GM06990 (cell line): ENCODE data around the gene DDX10.
A peak's percentile ranks its signal among the peaks of the same experiment; 100 is the strongest.

Experiments used
- DNase-seq: peaks from one replicate; pipeline ENCODE4 v3.0.0-alpha.2; 2011; ENCODE audit not compliant: insufficient read length; ENCODE audit errors: extremely low read depth
- H3K27me3 ChIP-seq: replicated peaks from 2 replicates; pipeline ENCODE4 v1.6.0; 2011; ENCODE audit warnings: low read length; ENCODE audit not compliant: control insufficient read depth, insufficient read depth
- H3K36me3 ChIP-seq: 2 replicates; pipeline ENCODE4 v1.5.1; 2011; ENCODE audit warnings: low read length; ENCODE audit not compliant: control insufficient read depth, insufficient read depth
- H3K4me3 ChIP-seq: replicated peaks from 2 replicates; pipeline ENCODE4 v1.5.1; 2011; ENCODE audit warnings: low read depth, mild to moderate bottlenecking, control low read depth, low read length
- CTCF ChIP-seq: IDR thresholded peaks from 2 replicates; pipeline ENCODE4 v1.5.1; 2011; ENCODE audit warnings: low read length, control low read depth, mild to moderate bottlenecking, inconsistent platforms; ENCODE audit not compliant: insufficient read depth, poor library complexity, severe bottlenecking

DDX10 gene

DNA sequence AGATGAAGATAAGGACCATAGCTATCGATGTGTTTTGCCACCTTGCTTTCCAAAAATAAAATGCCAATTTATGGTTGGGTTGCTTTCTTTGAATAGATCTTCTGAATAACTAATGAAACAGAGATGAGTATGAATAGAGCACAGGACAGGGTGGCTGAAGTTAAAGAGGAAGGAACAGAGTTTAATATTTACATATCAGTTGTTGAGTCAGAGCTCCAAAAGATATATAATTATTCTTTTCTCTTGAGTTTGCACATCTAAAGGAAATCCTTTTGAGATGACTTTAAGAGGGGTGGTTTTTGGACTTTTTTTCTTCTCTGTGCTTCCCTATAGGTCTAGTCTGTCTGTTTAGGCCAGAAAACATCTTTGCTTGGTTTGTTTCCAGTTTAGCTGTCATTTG, 115.2 kb downstream of the DDX10 start:
- no peak for DNase-seq
- Histone ChIP-seq H3K36me3 (no peaks in the 10 kb centered on the region), H3K4me3 (no peak overlapping the region), H3K27me3 (no peaks in the 10 kb centered on the region)
- TF ChIP-seq CTCF: no peak

GRCh38 chr11:108781946-108782345, 117.1 kb downstream of the DDX10 start:
- H3K4me3 ChIP-seq: no peak overlapping the region
- no peak for TF ChIP-seq CTCF

DNA sequence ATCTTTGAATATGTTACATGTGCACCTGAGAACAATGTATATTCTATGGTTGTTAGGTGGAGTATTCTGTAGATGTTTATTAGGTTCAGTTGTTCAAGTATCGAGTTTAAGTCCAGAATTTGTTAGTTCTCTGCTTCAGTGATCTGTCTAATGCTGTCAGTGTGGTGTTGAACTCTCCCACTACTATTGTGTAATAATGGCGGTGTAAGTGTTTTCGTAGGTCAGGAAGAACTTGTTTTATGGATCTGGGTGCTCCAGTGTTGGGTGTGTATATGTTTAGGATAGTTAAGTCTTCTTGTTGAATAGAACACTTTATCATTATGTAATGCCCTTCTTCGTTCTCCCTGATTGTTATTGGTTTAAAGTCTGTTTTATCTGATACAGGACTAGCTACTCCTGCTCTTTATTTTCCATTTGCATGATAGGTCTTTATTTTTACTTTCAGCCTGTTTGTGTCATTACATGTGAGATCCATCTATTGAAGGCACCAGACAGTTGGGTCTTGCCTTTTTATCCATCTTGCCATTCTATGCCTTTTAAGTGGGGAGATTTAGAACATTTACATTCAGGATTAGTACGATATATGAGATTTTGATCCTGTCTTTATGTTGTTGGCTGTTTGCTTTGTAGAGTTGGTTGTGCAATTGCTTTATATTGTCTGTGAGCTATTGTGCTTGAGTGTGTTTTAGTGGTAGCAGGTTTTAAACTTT, 121.6 kb downstream of the DDX10 start:
- no peak for DNase-seq
- Histone ChIP-seq H3K27me3 (no peaks in the 10 kb centered on the region), H3K4me3 (no peak overlapping the region), H3K36me3 (no peaks in the 10 kb centered on the region)
- TF ChIP-seq CTCF: no peak

More at GRCh38 chr11:108781946-108782345, 117.1 kb downstream of the DDX10 start:
- no peak for DNase-seq
- Histone ChIP-seq H3K36me3 (no peaks in the 10 kb centered on the region), H3K27me3 (no peaks in the 10 kb centered on the region)

- no peak for TF ChIP-seq CTCF
- H3K4me3 ChIP-seq: no peak overlapping the region
- H3K27me3 ChIP-seq: no peaks in the 10 kb centered on the region
- no peaks in the 10 kb centered on the region for H3K36me3 ChIP-seq
- no peak for DNase-seq
These were observed 122.2 kb downstream of the DDX10 start for GRCh38 chr11:108787105-108787504.

DNA sequence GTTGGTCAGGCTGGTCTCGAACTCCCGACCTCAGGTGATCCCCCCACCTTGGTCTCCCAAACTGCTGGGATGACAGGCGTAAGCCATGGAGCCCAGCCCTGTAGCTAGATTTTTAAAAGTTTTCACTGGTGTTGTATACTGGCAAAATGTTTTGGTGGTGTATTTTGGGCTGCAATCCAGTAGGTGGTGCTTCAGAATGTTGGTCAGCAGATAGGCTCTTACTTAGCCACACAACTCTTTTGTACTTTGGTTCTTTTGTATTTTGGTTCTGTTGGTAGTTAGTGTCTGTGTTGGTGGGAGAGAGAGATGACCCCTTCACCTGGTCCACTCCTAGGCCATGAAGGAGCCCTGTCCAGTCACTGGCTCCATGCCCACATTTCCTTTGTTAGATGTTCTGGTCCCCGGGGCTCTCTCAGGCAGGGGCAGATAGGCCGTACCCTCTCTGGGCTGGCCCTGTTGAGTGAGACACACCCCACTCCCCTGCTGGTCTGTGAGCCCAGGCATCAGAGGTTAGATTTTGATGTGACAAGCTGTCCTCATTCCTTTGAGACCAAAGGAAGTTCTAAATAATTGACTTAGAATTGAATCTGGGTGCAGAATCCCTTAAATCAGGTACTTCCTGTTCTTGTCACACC, 123.8 kb downstream of the DDX10 start:
- peak; percentile 42 for TF ChIP-seq CTCF
- Histone ChIP-seq H3K27me3 (no peaks in the 10 kb centered on the region), H3K4me3 (no peak overlapping the region), H3K36me3 (no peaks in the 10 kb centered on the region)
- DNase-seq: peak; percentile 13
